Cerebellar nuclear complex (tissue), 1 donor: ENCODE data around the gene CDRT15.
"Not testable (repeated sequence)": the region's sequence is repeated elsewhere in the genome, so short reads cannot be mapped to it uniquely, and the experiment has no call there.

ENCODE experiments used
- DNase-seq, 2 experiments: peaks; one replicate each; lab custom pipeline; 2025; lab: John Stamatoyannopoulos, UW

Gene CDRT15

DNA sequence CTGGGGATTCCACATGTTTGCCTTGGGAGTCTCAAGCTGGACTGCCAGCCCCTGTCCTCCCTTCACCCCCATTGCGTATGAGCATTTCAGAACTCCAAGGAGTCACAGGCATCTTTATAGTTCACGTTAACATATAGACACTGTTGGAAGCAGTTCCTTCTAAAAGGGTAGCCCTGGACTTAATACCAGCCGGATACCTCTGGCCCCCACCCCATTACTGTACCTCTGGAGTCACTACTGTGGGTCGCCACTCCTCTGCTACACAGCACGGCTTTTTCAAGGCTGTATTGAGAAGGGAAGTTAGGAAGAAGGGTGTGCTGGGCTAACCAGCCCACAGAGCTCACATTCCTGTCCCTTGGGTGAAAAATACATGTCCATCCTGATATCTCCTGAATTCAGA, 28.9 kb downstream of the CDRT15 start:
- DNase-seq = no peak

DNA sequence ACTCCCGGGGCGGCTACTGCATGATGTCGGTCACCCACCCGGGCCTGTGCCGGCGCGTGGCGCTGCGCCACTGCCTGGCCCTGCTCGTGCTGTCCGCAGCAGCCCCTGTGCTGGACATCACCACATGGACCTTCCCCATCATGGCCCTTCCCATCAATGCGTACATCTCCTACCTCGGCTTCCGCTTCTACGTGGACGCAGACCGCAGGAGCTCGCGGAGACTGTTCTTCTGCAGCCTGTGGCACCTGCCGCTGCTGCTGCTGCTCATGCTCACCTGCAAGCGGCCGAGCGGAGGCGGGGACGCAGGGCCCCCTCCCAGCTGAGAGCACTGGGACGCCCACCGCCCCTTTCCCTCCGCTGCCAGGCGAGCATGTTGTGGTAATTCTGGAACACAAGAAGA, 29.8 kb downstream of the CDRT15 start:
- DNase-seq = no peak

DNA sequence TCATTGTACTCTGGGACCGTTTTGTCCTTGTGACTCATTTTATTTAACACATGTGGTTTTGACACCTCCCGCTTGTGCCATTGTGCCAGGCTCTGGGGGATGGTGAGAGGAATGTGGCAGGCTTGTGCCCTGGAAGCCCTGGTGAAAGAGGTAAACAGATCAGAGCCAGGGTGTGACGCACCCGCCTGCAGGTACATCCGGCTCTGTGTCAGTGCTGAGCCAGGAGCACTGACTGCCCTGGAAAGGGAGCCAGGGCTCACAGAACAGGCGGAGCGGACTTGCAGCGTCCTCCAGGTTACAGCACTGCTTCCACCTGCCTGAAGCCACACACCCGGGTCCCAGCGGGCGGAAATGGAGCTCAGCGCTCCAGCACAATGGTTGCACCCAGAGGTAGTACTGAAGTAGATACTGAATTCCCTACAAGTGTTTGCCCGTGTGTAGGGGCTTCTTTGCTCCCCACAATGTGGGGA, 30.6 kb downstream of the CDRT15 start:
- DNase-seq = peak; percentile 56 to 86

DNA sequence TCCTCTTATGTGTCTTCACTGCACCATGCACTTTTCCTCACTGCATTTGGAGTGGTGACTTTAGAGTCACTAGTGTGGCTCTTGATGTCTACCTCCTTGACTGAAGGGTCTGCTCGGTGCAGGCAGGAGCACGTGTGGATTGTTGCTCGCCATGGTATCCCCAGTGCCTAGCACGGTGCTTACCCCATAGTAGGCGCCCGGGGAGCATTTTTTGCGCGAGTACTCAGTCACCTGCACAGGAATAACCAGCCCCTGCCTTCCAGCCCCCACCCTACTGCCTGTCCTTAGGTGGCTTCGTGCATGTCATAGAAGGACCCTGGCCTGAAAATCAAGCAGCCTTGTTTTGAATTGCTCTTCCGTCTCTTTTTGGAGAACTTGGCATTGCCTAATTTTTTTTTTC, 31.3 kb downstream of the CDRT15 start:
- DNase-seq = no peak

DNA sequence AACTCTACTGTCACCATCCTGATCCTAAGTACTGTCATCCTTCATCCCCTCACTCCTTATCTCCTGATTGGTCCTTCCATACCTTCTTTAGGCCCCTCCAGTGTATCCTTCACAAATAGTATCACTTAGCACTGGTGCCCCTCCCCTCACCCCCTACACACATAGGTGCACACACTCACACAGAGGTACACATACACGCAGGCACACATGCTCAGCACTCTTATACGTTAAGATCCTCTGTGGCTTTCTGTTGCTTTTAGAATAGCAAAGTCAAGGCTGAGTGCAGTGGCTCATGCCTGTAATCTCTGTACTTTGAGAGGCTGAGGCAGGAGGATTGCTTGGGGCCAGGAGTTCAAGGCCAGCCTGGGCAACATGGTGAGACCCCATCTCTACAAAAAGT, 32.1 kb downstream of the CDRT15 start:
- DNase-seq = no peak

DNA sequence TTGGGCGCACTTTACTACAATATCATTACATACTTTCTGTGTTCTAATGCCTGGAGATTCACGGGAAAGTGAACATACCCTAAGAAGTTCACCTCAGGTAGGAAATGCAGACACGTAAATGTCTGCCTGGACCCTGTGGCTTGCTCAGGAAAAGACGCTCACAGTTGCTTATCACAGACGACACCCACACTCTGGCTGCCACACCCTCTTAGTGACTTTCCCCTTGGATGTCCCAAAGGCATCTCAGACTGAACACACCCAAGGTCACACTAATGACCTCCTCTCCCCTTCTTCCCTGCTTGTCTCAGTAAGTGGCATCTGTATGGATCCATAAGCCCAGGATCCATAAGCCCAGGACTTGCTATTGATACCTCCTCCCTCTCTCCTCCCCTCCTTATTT, 32.6 kb downstream of the CDRT15 start:
- DNase-seq = no peak

DNA sequence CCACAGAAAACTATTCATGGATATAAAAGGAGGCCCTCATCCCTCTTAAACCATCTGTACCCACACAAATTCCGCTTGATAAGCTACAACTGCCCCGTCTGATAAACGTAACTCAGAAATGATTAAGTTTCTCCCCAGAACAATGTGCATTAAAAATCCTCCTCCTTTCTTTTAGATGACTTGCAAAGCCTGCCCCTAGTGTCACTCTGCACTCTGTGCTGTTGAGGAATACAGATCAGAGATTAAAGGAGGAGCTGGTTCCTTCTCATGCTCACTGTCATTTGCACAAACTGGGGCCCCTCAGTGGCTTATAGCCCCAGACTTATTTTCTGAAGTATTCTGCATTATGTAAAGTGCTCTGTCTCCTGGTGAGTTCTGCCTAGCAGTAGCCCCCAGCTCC, 33.3 kb downstream of the CDRT15 start:
- DNase-seq = no peak

DNA sequence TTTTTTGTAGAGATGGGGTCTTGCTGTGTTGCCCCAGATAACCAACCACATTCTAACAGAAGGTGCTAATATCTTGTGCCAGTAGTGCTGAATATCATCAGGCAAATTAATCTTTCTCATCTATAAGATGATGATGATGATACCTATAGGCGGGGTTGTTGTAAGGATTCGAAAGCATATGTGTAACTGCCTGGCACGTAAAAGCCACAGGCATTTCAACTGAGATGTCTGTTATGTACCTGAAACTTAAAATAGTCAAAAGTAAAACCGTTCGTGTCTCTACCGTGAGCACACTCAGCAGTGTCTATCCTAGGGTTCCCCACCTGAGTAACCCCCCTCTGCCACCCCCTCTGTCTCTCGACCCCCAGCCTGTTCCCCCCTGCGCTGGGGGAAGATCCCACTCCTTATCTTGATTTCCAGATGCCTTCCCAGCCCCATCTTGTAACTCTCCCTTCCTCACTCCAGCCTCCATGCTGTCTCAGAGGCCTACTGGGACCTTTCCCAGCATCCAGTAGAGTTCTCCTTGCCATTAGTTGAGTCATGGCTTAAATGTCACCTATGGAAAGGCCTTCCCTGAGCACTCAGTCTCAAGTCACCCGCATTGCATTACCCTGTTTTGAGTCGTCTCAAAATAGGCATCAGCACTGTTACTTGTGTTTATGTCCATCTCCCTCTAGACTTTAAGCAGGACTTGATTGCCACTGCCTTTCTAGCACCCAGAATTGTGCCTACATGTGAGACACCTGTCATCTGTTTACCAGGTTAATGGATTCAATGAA, 34.1 kb downstream of the CDRT15 start:
- DNase-seq = no peak

DNA sequence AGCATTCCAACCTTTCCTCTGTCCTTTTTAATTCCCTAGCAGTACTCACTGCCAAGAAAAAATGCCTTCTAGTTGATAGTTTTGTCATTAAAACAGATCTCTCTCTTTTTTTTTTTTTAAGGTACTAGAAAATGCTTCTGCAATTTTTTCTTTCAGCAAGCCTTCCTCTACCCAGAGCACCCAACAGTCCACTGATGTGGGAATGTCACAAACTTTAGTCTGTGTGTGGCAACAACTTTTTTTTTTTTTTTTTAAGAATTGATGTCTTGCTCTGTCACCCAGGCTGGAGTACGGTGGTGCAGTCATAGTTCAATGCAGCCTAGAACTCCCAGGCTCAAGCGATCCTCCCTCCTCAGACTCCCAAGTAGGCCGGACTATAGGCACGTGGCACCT, 34.7 kb downstream of the CDRT15 start:
- no peak for DNase-seq

DNA sequence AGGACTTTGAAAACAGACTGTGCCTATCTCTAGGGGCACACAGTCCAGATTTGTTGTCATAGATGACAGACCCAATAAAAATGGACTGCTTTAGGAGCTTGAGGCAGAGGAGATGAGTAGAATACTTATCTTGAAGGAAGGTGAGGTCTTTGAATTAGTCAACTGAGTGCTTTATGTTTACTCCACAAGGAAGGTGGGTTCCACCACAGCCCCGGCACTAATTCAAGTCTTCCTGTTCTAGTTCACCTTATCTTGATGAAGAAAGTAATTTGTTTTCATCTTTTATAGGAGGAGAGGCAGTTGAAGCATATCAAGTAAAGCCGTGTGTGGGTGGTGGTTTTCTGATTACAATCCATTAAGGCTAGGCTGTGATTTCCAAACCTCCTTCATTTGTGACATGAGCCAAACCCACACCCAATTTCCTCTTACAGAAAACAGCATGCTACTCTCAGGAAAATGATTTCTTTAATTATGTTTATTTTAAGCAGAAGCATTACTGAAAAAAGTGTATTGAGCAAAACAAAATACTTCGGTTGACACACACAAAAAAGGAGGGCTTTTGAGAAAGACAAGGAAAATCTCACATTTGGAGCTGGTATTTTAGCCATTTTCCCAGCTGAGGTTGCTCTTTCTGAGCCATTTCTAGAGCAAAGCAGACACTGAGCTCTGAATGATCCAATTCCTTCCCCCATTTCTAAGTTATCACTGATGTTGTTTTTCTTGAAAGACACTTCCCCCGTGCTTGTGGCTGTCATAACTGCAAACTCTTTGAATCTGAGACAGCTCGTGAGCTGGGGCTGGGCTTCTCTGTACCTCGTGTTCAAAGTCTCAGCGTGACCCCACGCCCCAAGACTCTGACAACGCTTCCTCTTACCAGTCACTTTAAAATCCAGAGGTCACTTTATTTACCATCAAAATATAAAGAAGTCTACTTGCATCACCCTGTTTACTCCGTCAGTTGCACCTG, 35.4 kb downstream of the CDRT15 start:
- no peak for DNase-seq

DNA sequence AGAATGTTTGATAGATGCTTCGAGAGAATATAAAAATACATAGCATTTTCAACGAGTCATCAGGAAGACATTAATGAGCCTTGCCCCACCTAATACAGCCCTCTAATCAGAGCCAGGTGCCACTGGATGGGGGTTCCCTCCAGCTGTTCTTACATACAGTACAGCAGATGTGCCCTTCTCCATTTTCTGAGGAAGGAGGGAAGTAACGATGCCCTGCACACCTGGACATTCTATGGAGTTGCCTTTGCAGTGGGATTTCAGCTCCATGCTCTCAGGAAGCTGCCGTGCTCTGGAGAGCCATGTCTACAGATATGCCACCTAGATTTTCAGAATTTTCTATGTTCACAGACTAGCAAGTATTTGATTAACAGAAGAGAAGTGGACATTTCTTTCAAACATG, 36.3 kb downstream of the CDRT15 start:
- no peak for DNase-seq

DNA sequence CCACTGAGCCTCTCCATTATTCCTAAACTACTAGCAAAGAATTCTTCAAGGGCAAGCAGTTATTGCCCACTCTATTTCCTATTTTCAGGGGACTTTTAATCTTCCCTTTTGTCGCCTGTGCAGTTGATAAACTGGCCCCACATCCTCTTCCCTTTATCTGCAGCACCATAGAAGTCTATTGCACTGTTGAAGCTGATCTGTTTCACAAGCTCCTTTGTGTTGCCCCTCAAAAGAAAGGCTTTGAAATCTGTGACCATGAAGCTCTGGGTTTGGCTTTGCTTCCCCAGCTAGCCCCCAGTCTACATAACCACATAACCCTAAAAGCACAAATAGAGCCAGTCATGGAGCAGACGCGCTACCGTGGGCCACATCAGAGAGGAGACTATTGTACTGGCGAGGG, 37.1 kb downstream of the CDRT15 start:
- DNase-seq = no peak

DNA sequence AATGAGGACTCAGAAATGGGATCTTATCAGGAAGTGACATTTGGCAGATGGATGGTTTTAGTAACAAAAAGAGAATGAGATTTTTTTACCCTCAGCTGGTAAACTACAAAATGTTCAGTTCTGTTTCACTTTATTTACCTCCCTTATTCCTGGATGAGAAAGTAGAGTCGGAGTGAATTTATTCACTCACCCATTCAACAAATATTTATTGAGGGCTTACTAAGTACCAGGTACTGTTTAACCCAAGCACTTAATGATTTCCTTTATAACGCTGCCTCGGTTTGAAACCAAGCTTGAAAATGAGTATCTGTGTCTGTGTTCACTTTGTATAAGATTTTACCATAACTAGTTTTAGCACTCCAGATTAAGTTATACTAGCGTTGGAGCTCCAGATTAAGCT, 38.1 kb downstream of the CDRT15 start:
- DNase-seq = no peak

DNA sequence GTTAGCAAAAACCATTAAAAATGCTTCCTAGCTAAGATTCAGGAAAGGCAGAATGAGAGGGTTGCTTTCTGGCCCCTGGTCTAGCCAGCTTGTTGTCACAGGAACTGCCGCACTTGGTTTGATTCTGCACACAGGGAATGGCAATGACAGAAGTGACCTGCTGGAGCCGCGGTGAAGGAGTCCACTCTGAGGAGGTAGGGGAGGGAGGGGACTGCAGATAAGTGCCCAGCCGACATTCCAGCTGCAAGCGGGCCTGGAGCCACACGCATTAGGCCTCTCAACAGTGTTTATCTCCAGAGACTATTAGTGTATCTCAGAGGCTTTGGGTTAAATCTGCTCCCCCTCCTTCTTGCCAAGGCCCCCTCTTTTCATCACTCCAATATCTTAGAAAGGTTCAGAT, 38.6 kb downstream of the CDRT15 start:
- DNase-seq = no peak

DNA sequence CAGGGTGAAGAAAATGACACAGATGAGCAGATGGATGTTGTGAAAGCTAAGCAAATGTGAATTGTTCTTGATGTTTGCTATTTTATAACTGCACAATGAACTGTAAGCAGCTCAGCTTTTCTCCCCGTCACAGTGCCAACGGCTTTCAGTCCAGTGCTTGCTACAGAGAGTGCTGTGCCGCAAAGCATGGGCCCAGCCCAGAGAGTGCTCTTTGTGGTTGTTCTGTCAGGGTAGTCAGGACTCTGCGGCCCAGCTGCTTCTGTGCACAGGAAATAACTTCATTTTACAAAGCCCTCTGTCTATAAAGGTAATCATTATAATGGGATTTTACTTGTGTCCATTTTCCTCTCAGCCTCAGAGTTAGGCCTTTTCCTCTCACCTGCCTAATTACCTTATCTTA, 39.1 kb downstream of the CDRT15 start:
- no peak for DNase-seq

DNA sequence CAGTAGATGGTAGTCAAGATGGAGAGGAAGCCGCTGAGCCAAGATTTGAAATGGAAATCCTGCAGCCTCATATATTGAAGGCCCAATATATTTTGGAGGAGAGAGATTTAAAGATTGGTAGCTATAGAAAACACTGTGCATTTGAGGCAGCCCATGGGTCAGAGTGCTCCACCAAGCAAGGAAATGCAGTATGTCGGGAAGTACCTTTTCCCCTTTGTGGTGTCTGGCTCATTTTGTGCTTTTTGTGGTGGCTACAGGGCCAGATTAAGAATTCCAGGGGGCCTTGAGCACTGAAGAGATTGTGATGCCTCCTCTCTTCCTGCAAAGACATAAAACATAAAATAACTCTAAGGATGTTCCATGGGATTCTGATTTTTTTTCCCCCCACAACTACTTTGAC, 39.6 kb downstream of the CDRT15 start:
- no peak for DNase-seq

DNA sequence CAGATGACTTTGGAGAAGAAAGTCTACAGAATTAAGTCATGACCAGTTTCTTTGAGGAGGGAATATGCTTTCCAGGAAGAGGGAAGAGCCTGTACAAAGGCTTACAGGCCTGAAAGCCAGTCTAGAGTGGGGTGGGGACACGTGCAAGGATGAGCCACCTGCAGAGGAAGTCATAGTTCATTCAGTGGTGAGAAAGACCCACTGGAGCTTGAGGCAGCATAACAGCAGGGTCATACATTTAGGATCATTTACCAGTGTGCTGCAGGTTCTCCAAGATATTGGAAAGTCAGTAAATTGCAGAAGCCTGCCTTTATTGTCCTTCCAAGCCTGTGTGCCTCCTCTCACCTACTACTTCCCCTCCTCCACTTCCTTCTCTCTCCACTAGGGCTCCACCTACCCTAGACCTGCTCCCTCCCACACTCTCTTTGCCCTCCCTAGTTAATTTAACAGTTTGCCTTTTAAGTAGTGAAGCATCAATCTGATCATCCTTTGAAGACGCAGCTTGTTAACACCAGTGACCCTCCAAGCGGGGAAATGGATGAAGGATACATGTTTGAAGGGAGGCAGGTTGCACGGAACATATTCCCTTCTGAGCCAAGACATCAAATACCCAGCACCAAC, 40.2 kb downstream of the CDRT15 start:
- no peak for DNase-seq

DNA sequence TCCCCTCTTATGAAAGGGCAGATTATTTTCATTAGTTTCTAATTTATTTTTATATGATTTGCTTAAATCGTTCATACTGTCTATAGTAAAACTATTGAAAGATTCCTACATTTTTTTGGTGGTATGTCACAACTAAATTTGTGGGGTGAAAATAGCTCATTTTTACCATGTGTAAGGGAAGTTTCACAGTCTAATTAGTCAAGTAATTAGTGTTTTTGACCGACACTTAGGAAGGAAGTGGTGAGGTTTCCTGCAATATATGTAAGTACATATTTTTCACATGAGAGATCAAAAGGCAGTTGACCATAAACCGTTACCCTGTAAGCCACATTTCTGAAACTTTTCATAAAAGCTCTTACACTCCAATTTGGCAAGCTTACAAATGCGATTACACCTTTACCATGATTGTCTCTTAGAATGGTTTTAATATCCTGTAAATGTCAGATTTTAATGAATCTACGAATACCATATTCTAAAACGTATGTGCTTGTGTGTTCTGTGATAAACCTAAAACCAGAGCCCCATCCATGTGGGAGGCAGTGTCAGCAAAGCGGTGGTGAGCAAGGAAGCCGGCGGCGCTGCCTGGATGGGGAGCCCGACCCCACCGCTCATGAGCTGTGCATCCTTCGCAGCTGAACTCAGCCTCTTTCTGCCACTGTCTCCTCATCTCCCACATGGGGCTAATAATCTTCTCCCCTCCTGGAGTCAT, 43.9 kb downstream of the CDRT15 start:
- not testable (repeated sequence) for DNase-seq

DNA sequence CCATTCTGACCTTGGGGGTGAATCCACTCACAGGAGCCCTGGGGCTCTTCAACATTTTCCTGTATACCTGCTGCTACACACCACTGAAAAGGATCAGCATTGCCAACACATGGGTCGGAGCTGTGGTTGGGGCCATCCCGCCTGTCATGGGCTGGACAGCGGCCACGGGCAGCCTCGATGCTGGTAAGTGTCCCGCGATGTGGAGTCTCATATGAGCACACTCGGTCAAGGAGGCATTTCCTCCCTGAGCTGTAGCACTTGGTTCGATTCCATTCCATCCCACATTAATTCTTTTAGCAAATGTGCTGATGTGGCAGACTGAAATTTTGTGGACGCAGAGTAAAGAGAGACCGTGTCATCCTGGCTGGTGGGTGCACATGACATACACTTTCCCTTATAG, 44.6 kb downstream of the CDRT15 start:
- not testable (repeated sequence) for DNase-seq

DNA sequence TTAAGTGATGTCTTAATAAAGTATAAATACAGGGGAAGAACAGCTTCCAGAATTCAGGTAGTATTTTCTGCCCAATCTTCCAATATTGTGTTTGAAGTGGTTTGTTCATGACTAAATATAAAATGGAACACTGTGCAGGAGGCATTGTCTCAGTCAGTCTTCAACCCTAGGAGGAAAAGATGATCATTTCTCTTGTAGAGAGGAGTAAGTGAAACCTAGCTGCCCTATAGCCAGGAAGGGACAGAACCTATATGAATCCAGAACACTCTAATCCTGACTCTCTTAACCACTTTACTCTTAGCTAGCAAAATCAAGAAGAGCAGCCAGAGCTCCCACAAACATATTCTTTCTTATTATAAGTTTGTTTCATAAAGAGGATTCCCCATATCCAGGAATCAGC, 45.2 kb downstream of the CDRT15 start:
- not testable (repeated sequence) for DNase-seq

DNA sequence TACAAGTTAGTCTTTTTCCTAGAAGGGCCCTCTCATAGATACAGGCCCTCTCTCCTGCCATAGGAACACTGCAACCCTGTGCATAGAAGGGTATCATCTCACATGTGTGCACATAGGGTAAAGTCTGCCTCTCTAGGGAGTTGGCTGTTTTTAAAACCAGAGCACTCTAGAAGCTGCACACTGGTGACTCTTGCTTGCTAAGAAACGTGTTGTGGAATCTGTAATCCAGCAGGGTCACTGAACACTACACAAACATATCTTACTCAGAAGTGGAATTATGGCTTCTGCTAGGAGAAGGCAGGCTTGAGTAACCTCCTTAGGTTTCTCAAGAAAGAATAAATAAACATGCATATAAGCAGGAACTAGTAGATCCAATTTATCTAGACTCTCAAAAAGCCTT, 45.9 kb downstream of the CDRT15 start:
- DNase-seq = not testable (repeated sequence)

DNA sequence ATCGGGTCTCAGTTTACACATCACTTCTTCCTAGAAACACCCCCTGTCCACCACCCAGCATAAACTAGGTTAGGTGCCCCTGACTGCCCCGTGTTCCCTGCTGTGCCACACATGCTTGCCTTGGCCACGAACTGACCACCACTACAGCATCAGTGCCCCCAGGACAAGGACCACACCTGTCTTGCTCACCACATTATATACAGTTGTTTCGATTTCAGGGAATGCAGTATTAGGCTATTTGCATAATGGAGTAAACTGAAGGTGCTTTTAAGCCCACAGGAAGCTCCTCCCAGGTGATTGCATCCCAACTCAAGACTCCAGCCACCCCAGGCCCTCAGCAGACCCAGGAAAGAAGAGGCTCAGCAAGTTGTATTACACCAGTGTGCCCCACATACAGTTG, 50.2 kb downstream of the CDRT15 start:
- not testable (repeated sequence) for DNase-seq
